Measurements from ENCODE around the gene LENG1. TPM values are rescaled to one million over a fixed set of nuclear protein-coding genes. Genes with fewer than 3 reads are reported as not detected.

LENG1 gene
- total and polyA plus RNA-seq, 2 experiments from 2014 or later, result 8.4 to 15.0 TPM

DNA sequence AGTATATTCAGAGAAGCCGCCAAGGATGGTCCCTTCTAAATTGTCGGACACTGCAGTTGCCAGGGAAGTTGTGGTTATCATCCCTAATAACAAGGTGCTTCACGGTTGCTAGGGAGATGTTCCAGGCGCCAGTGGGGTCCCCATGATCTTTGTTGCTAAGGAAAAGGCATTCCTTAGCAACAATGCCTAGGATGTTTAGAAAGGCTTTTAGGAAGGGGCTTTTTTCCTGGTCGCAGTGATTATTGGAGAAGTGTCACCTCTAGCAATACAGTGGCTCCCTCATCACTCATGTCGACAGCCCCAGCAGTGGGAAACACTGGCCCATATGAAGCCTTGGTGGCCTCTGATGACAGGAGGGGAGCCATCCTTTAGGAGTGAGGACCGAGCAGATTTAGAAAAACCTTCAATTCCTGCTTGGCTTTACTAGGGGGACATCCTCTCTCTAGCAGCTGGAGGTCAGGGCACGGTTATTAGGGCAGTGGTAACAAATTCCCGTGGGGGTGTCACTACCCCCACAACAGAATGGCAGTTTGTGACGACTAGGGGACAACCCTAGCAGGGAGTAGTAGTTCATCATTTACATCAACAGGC is 19.8 kb upstream of the LENG1 start:
- H3K4me2 ChIP-seq, result no peak overlapping the region
- DNase-seq (ENCODE audit: low spot score), result no peak
- 91% methylated on average over 10 of the region's 10 CpGs for WGBS (ENCODE audit: low lambda C conversion rate, missing lambda C conversion rate)
- TF ChIP-seq EZH2phosphoT487 (IDR thresholded peaks at IDR 0.05; ENCODE audit: low read depth, severe bottlenecking, unreplicated experiment) (no peak), EZH2 (IDR thresholded peaks at IDR 0.05; ENCODE audit: borderline replicate concordance) (no peak)
- TF ChIP-seq, protein P1, sequence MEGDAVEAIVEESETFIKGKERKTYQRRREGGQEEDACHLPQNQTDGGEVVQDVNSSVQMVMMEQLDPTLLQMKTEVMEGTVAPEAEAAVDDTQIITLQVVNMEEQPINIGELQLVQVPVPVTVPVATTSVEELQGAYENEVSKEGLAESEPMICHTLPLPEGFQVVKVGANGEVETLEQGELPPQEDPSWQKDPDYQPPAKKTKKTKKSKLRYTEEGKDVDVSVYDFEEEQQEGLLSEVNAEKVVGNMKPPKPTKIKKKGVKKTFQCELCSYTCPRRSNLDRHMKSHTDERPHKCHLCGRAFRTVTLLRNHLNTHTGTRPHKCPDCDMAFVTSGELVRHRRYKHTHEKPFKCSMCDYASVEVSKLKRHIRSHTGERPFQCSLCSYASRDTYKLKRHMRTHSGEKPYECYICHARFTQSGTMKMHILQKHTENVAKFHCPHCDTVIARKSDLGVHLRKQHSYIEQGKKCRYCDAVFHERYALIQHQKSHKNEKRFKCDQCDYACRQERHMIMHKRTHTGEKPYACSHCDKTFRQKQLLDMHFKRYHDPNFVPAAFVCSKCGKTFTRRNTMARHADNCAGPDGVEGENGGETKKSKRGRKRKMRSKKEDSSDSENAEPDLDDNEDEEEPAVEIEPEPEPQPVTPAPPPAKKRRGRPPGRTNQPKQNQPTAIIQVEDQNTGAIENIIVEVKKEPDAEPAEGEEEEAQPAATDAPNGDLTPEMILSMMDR (IDR thresholded peaks at IDR 0.05; ENCODE audit: poor library complexity), result no peak
- no peak overlapping the region for H2AFZ ChIP-seq
- H3K36me3 ChIP-seq (replicated peaks; ENCODE audit: insufficient read depth, low read depth), result no peaks in the 10 kb centered on the region
- H3K27ac ChIP-seq, result no peak overlapping the region
- H3K27me3 ChIP-seq, result no peaks in the 10 kb centered on the region
- no peaks in the 10 kb centered on the region for H3K79me2 ChIP-seq
- no peaks in the 10 kb centered on the region for H3K4me1 ChIP-seq (ENCODE audit: insufficient read depth)
- no peaks in the 10 kb centered on the region for H4K20me1 ChIP-seq (ENCODE audit: insufficient read depth, poor library complexity, severe bottlenecking)
- no peak overlapping the region for H3K4me3 ChIP-seq
- H3K9me3 ChIP-seq (ENCODE audit: low read depth), result no peaks in the 10 kb centered on the region
- H3K9me2 ChIP-seq (replicated peaks; ENCODE audit: insufficient read depth), result no peaks in the 10 kb centered on the region

DNA sequence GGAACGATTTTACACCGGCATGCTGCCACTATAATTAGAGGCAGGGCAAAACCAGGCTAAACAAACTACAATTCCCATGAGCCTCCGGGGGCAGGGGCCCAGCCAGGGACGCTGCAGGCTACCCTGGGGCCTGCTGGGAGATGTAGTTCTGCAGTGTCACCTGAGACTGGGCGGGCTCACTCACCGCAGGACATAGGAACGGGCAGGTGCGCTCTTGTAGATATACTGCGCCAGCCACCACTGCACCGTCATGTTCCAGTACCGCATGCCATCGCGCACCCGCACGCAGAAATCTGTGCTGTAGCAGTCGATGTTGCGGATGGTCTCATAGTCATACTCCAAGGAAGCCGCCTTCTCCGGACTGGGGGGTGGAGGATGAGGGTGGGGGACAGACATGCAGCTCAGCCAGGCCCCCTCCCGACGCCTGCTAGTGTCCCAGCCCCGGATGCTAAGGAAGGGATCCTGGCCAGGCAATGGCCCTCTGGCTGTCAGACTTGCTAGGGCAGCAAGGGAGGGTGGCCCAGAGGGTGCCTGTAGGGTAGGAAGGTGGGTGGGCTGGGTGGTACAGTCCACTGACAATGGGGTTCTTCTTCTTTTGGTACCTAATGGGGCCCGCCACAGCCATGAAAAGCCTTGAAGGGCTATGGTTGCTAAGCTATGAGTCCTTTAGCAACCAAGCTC is 19.2 kb upstream of the LENG1 start:
- no peak for TF ChIP-seq EZH2phosphoT487 (IDR thresholded peaks at IDR 0.05; ENCODE audit: low read depth, severe bottlenecking, unreplicated experiment)
- TF ChIP-seq, protein P1 (IDR thresholded peaks at IDR 0.05; ENCODE audit: poor library complexity), result no peak
- no peak for TF ChIP-seq EZH2 (IDR thresholded peaks at IDR 0.05; ENCODE audit: borderline replicate concordance)
- no peak for DNase-seq (ENCODE audit: low spot score)
- H3K9me3 ChIP-seq (ENCODE audit: low read depth), result no peaks in the 10 kb centered on the region
- no peak overlapping the region for H3K4me2 ChIP-seq
- H4K20me1 ChIP-seq (ENCODE audit: insufficient read depth, poor library complexity, severe bottlenecking), result no peaks in the 10 kb centered on the region
- H3K4me1 ChIP-seq (ENCODE audit: insufficient read depth), result no peaks in the 10 kb centered on the region
- H3K27me3 ChIP-seq, result no peaks in the 10 kb centered on the region
- H3K9me2 ChIP-seq (replicated peaks; ENCODE audit: insufficient read depth), result no peaks in the 10 kb centered on the region
- WGBS (ENCODE audit: low lambda C conversion rate, missing lambda C conversion rate), result 94% methylated on average over 23 of the region's 23 CpGs
- no peaks in the 10 kb centered on the region for H3K36me3 ChIP-seq (replicated peaks; ENCODE audit: insufficient read depth, low read depth)
- no peak overlapping the region for H3K4me3 ChIP-seq
- H3K27ac ChIP-seq, result no peak overlapping the region
- no peaks in the 10 kb centered on the region for H3K79me2 ChIP-seq
- H2AFZ ChIP-seq, result no peak overlapping the region

DNA sequence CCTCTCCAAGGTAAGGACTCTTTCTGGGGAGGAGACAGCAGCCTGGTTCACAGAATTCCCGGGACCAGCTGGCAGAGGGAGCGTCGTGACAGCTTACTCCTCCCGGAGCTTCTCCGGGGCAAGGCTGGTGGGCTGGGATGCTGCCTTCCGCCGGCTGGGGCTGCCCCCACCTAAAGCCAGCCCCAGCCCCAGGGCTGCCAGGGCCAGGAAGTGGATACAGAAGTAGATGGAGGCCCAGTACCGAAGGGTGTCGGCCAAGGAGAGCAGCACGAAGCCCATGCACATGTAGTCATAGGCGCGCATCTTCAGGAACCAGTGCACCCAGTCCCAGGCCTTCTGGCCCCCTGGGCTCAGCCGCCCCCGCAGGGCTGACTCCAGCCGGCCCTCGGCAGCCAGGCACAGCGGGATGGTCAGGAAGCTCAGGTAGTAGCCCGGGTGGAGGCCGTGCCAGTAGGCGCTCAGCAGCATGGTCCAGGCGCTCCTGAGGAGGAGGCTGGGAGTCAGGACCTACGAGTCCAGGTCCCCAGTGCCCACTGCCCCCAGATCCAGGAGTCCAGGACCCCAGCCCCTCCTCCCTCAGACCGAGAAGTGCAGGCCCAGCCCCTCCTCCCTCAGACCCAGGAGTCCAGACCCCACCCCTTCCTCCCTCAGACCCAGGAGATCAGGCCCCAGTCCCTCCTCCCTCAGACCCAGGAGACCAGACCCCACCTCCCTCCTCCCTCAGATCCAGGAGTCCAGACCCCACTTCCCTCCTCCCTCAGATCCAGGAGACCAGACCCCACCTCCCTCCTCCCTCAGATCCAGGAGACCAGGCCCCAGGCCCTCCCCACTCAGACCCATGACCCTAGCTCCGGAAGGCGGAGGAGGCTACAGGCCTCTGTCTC is 14.7 kb upstream of the LENG1 start:
- WGBS (ENCODE audit: low lambda C conversion rate, missing lambda C conversion rate), result 88% methylated on average over 22 of the region's 25 CpGs
- no peaks in the 10 kb centered on the region for H3K4me1 ChIP-seq (ENCODE audit: insufficient read depth)
- TF ChIP-seq EZH2 (IDR thresholded peaks at IDR 0.05; ENCODE audit: borderline replicate concordance), result no peak
- no peak for TF ChIP-seq EZH2phosphoT487 (IDR thresholded peaks at IDR 0.05; ENCODE audit: low read depth, severe bottlenecking, unreplicated experiment)
- TF ChIP-seq, protein P1 (IDR thresholded peaks at IDR 0.05; ENCODE audit: poor library complexity), result no peak
- H3K9me3 ChIP-seq (ENCODE audit: low read depth), result no peaks in the 10 kb centered on the region
- H3K4me3 ChIP-seq, result no peak overlapping the region
- no peaks in the 10 kb centered on the region for H3K79me2 ChIP-seq
- H2AFZ ChIP-seq, result no peak overlapping the region
- no peak overlapping the region for H3K27ac ChIP-seq
- H3K27me3 ChIP-seq, result no peaks in the 10 kb centered on the region
- no peaks in the 10 kb centered on the region for H4K20me1 ChIP-seq (ENCODE audit: insufficient read depth, poor library complexity, severe bottlenecking)
- no peak overlapping the region for H3K4me2 ChIP-seq
- DNase-seq (ENCODE audit: low spot score), result no peak
- no peaks in the 10 kb centered on the region for H3K36me3 ChIP-seq (replicated peaks; ENCODE audit: insufficient read depth, low read depth)
- no peaks in the 10 kb centered on the region for H3K9me2 ChIP-seq (replicated peaks; ENCODE audit: insufficient read depth)

Data from hepatocyte (in vitro differentiated cells).